Epithelial cell of proximal tubule (primary cell): ENCODE results near the gene KCNC1. TPM values are rescaled to one million over a fixed set of nuclear protein-coding genes. Genes with fewer than 3 reads are reported as not detected.
A peak's percentile ranks its signal among the peaks of the same experiment; 100 is the strongest.

ENCODE experiments used
- DNase-seq: peaks from one replicate; pipeline ENCODE4 v3.0.0-alpha.2; 2011; ENCODE audit warnings: low read depth
- H3K4me3 ChIP-seq: 2 replicates; pipeline ENCODE4 v1.5.1; 2011; ENCODE audit warnings: low read depth, mild to moderate bottlenecking, low read length
- CTCF ChIP-seq: conservative IDR thresholded peaks from 2 replicates; pipeline ENCODE4 v1.5.1; 2012; ENCODE audit warnings: low read depth, mild to moderate bottlenecking, low read length
- total RNA-seq: library from RNA; depleted of rRNA; stranded (reverse); fragments of >200 nt; gene quantifications from 2 replicates; pipeline ENCODE4 v1.2.3, GENCODE V29; 2015

KCNC1 gene
- total RNA-seq, 1 donor from 2014 or later, result not detected

DNA sequence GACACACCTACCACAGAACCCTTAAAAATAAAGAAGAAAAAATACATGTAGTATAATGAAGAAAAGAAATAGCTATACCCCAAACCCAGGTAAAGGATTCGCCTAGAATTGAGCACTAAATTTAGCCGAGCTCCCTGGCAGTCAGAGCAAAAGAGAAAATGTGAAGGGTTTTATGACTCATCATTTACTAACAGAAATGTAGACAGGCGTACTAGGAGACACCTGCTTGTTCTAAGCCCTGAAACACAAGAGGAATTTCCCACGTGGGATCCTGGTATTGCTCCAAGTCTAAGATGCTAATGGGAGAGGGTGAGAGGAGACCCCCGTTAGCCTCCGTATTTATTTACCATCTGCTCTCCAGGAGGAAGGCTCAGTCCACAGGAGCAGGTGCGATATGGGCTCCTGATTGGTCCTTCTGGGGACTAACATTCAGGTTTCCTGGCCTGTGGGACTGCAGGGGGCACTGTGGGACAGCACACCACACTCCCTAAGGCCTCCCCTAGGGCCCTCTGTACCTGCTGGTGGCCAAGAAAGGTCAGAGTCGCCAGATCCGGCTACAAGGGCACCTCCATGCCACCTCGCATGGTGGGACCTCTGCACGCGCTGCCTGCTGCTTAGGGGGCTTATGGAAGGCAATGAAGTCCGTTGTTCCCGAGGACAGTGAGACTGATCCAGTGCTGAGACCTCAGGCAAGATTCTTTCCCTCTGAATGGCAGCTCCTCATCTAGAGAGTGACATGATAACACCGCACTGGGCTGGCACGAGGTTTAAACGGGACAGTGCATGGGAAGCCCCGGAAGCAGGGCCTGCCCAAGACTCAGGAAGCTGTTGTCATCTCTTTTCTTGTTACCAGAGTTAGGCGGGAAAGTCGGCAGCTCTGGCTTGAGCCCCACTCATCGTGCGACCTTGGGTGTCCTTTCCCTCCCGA is 25.8 kb downstream of the KCNC1 start:
- no peak overlapping the region for H3K4me3 ChIP-seq
- TF ChIP-seq CTCF, result peak; percentile 77
- DNase-seq, result peak; percentile 1

GRCh38 chr11:17762309-17762974 is 27.9 kb downstream of the KCNC1 start:
- H3K4me3 ChIP-seq, result no peak overlapping the region
- peak; percentile 2 for TF ChIP-seq CTCF
- no peak for DNase-seq

DNA sequence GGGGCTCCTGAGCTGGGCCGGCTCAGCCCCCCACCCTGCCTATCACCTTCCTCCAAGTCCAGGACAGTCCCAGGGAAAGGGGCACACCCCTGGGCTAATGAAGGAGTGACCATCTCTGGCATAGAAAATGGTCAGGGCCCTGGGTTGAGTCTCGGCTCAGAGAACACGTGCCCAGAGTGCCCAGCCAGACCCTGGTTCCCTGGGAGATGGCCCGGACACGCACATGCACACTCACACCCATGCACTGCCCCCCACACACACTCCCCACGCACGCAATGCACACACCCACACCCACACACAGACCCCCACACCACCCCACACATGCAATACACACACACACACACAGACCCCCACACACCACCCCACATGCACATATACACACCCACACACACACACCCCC is 28.7 kb downstream of the KCNC1 start:
- no peak for TF ChIP-seq CTCF
- H3K4me3 ChIP-seq, result no peak overlapping the region
- no peak for DNase-seq

GRCh38 chr11:17763703-17764102 is 29.1 kb downstream of the KCNC1 start:
- DNase-seq, result no peak
- no peak overlapping the region for H3K4me3 ChIP-seq
- no peak for TF ChIP-seq CTCF

DNA sequence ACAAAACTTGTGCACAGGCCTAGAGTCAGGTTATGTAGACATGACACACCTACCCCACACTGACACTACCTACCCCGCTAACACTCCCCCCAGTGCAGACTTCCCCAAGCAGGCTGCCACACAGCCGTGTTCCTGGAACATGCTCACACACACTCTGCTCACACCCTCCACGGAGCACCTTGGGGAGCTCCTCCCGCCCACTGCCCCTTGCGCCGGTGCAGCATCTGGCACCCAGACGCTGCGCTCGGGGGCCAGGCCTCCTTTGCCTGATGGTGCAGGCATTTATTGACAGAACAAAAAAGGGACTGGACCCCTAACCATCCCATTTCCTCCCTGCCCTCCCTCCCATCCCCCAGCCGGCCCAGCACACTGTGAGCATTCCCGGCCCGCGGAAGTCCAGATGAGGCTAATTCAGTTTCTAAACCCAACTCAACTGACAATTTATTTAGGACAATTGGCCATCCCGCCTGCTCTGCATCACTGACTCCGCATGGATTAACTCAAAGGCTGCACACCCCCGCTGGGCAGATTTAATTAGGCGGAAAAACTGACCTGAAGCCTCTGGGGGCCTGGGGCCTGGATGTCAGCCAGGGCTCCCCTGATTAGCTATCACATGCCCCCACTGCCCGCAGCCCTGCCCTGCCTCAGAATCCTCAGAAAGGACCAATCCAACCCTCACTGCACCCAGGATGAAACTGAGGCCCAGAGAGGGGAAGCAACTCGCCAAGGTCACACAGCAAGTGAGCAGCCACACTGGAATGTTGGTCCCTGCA is 30.1 kb downstream of the KCNC1 start:
- no peak overlapping the region for H3K4me3 ChIP-seq
- no peak for DNase-seq
- no peak for TF ChIP-seq CTCF

DNA sequence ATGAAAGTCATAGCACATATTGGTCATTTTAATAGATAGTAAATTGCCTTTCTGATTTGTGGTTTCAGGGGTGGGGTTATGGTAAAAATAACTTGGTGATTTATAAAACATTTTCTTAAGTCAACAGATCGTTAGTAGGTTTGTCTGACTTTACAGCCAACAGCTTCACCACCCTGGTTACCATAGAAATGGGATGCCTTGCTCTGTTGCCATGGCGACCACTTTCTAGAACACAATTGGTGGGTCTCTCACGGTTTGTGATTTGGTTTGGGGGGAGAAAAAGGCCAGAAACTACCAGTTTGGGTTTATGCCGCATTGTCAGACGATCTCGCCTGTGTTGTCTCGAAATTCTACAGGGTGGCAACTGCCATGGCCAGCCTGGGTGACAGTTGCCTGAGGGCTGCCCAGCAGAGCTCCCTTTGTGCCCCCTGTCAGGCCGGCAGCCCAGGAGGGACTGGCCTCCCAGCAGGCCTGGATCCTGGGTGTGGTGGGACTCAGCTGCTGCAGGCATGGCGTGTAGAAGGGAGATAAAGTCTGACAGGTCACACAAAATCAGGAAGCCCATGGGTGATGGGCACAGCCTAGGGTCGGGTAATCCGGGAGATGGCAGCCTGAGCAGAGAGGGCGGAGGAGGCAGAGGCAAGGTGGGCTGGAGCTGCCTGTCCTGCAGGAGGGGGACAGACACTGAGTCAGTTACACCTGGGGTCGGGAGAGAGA is 30.9 kb downstream of the KCNC1 start:
- no peak for DNase-seq
- TF ChIP-seq CTCF, result no peak
- no peak overlapping the region for H3K4me3 ChIP-seq
